Measurements from ENCODE around the gene FPR3.

DNA sequence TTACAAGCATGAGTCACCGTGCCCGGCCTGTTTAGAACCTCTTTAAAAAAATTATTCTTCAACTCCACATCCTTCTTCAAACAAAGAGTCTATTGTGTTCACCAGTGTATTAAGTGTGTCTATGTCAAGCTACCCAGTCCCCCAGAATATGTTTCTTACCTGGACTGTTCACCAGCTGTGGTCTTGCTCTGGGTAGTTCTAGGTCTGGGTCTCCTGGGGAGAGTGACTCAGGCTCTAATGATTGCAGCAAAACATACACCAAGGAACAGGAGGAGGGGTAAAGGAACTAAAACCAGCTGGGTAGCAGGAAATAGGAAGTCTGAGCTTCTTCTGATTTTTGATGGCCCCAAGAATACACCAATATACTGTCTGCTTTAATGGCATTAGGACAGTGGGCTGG, 43.3 kb upstream of the FPR3 start, which contains the start of gene FPR1:
- TF ChIP-seq, protein P1, sequence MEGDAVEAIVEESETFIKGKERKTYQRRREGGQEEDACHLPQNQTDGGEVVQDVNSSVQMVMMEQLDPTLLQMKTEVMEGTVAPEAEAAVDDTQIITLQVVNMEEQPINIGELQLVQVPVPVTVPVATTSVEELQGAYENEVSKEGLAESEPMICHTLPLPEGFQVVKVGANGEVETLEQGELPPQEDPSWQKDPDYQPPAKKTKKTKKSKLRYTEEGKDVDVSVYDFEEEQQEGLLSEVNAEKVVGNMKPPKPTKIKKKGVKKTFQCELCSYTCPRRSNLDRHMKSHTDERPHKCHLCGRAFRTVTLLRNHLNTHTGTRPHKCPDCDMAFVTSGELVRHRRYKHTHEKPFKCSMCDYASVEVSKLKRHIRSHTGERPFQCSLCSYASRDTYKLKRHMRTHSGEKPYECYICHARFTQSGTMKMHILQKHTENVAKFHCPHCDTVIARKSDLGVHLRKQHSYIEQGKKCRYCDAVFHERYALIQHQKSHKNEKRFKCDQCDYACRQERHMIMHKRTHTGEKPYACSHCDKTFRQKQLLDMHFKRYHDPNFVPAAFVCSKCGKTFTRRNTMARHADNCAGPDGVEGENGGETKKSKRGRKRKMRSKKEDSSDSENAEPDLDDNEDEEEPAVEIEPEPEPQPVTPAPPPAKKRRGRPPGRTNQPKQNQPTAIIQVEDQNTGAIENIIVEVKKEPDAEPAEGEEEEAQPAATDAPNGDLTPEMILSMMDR (conservative IDR thresholded peaks at IDR 0.05; ENCODE audit: low read depth in 2 of 2), result no peak
- TF ChIP-seq EZH2phosphoT487 (IDR thresholded peaks at IDR 0.05; ENCODE audit: unreplicated experiment), result no peak
- TF ChIP-seq, protein P2, sequence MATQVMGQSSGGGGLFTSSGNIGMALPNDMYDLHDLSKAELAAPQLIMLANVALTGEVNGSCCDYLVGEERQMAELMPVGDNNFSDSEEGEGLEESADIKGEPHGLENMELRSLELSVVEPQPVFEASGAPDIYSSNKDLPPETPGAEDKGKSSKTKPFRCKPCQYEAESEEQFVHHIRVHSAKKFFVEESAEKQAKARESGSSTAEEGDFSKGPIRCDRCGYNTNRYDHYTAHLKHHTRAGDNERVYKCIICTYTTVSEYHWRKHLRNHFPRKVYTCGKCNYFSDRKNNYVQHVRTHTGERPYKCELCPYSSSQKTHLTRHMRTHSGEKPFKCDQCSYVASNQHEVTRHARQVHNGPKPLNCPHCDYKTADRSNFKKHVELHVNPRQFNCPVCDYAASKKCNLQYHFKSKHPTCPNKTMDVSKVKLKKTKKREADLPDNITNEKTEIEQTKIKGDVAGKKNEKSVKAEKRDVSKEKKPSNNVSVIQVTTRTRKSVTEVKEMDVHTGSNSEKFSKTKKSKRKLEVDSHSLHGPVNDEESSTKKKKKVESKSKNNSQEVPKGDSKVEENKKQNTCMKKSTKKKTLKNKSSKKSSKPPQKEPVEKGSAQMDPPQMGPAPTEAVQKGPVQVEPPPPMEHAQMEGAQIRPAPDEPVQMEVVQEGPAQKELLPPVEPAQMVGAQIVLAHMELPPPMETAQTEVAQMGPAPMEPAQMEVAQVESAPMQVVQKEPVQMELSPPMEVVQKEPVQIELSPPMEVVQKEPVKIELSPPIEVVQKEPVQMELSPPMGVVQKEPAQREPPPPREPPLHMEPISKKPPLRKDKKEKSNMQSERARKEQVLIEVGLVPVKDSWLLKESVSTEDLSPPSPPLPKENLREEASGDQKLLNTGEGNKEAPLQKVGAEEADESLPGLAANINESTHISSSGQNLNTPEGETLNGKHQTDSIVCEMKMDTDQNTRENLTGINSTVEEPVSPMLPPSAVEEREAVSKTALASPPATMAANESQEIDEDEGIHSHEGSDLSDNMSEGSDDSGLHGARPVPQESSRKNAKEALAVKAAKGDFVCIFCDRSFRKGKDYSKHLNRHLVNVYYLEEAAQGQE (IDR thresholded peaks at IDR 0.05; ENCODE audit: unreplicated experiment), result no peak
- no peak for TF ChIP-seq CREB1 (CRISPR knock-in tag; IDR thresholded peaks at IDR 0.05; ENCODE audit: low read depth)
- TF ChIP-seq POLR2AphosphoS5 (IDR thresholded peaks at IDR 0.05; ENCODE audit: low read depth), result no peak
- no peak for TF ChIP-seq EZH2 (IDR thresholded peaks at IDR 0.05; ENCODE audit: low read depth, unreplicated experiment)
- TF ChIP-seq, protein P3, sequence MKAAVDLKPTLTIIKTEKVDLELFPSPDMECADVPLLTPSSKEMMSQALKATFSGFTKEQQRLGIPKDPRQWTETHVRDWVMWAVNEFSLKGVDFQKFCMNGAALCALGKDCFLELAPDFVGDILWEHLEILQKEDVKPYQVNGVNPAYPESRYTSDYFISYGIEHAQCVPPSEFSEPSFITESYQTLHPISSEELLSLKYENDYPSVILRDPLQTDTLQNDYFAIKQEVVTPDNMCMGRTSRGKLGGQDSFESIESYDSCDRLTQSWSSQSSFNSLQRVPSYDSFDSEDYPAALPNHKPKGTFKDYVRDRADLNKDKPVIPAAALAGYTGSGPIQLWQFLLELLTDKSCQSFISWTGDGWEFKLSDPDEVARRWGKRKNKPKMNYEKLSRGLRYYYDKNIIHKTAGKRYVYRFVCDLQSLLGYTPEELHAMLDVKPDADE (IDR thresholded peaks at IDR 0.05), result no peak
- TF ChIP-seq ZNF331 (CRISPR knock-in tag; IDR thresholded peaks at IDR 0.05; ENCODE audit: low read depth), result no peak
- TF ChIP-seq, protein P4, sequence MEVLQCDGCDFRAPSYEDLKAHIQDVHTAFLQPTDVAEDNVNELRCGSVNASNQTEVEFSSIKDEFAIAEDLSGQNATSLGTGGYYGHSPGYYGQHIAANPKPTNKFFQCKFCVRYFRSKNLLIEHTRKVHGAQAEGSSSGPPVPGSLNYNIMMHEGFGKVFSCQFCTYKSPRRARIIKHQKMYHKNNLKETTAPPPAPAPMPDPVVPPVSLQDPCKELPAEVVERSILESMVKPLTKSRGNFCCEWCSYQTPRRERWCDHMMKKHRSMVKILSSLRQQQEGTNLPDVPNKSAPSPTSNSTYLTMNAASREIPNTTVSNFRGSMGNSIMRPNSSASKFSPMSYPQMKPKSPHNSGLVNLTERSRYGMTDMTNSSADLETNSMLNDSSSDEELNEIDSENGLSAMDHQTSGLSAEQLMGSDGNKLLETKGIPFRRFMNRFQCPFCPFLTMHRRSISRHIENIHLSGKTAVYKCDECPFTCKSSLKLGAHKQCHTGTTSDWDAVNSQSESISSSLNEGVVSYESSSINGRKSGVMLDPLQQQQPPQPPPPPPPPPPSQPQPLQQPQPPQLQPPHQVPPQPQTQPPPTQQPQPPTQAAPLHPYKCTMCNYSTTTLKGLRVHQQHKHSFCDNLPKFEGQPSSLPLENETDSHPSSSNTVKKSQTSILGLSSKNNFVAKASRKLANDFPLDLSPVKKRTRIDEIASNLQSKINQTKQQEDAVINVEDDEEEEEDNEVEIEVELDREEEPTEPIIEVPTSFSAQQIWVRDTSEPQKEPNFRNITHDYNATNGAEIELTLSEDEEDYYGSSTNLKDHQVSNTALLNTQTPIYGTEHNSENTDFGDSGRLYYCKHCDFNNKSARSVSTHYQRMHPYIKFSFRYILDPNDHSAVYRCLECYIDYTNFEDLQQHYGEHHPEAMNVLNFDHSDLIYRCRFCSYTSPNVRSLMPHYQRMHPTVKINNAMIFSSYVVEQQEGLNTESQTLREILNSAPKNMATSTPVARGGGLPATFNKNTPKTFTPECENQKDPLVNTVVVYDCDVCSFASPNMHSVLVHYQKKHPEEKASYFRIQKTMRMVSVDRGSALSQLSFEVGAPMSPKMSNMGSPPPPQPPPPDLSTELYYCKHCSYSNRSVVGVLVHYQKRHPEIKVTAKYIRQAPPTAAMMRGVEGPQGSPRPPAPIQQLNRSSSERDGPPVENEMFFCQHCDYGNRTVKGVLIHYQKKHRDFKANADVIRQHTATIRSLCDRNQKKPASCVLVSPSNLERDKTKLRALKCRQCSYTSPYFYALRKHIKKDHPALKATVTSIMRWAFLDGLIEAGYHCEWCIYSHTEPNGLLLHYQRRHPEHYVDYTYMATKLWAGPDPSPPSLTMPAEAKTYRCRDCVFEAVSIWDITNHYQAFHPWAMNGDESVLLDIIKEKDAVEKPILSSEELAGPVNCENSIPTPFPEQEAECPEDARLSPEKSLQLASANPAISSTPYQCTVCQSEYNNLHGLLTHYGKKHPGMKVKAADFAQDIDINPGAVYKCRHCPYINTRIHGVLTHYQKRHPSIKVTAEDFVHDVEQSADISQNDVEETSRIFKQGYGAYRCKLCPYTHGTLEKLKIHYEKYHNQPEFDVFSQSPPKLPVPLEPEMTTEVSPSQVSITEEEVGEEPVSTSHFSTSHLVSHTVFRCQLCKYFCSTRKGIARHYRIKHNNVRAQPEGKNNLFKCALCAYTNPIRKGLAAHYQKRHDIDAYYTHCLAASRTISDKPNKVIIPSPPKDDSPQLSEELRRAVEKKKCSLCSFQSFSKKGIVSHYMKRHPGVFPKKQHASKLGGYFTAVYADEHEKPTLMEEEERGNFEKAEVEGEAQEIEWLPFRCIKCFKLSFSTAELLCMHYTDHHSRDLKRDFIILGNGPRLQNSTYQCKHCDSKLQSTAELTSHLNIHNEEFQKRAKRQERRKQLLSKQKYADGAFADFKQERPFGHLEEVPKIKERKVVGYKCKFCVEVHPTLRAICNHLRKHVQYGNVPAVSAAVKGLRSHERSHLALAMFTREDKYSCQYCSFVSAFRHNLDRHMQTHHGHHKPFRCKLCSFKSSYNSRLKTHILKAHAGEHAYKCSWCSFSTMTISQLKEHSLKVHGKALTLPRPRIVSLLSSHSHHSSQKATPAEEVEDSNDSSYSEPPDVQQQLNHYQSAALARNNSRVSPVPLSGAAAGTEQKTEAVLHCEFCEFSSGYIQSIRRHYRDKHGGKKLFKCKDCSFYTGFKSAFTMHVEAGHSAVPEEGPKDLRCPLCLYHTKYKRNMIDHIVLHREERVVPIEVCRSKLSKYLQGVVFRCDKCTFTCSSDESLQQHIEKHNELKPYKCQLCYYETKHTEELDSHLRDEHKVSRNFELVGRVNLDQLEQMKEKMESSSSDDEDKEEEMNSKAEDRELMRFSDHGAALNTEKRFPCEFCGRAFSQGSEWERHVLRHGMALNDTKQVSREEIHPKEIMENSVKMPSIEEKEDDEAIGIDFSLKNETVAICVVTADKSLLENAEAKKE (CRISPR knock-in tag; IDR thresholded peaks at IDR 0.05), result no peak
- no peak for TF ChIP-seq JUNB (IDR thresholded peaks at IDR 0.05; ENCODE audit: unreplicated experiment)

Data from GM23338 (cell line).